GM18951 (cell line): ENCODE data around the gene OTC.

ENCODE experiments used
- POLR2A ChIP-seq: IDR thresholded peaks from 4 replicates; pipeline ENCODE4 v1.6.1; 2011; ENCODE audit warnings: mild to moderate bottlenecking; ENCODE audit not compliant: insufficient read length, insufficient read depth; ENCODE audit errors: extremely low read depth
- in situ Hi-C: fragments of 300-500 bp; cut with MboI; formaldehyde crosslinking; loops from one replicate; pipeline ENCODE4 v1.12.0; 2022; ENCODE audit warnings: low sequenced_read_pairs, mixed read lengths, inconsistent platforms; ENCODE audit not compliant: unreplicated experiment

Gene OTC

DNA sequence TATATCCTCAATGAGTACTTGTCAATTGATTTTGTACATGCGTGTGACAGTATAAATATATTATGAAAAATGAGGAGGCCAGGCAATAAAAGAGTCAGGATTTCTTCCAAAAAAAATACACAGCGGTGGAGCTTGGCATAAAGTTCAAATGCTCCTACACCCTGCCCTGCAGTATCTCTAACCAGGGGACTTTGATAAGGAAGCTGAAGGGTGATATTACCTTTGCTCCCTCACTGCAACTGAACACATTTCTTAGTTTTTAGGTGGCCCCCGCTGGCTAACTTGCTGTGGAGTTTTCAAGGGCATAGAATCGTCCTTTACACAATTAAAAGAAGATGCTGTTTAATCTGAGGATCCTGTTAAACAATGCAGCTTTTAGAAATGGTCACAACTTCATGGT, at the start of gene OTC:
Gene OTC, plus strand, starts transcription at position 243 of the 400 bp plus-strand sequence. Its CDS starts 93 bp downstream, at position 336.
- in situ Hi-C loops: no loop called here
- no peak for TF ChIP-seq POLR2A

DNA sequence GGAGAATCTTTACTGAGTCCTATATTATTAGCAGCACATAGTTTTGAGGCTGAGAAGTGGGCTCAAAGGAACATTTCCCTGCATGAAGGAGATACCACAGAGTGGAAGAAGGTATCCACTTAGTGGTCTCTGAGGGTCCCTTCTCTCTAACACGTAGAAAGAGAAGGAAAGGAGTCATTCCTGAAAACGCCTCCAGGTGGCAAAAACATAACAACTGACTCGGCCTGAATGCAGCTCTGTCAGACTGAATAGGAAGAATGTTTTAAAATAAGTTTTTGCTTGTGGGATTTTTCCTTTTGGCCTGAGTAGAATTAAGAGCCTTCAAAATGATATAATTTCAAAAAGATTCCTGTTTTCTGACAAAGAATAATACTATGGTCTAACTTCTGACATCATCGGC, 48.4 kb upstream of the OTC start:
- TF ChIP-seq POLR2A: no peak
- in situ Hi-C loops: no loop called here

DNA sequence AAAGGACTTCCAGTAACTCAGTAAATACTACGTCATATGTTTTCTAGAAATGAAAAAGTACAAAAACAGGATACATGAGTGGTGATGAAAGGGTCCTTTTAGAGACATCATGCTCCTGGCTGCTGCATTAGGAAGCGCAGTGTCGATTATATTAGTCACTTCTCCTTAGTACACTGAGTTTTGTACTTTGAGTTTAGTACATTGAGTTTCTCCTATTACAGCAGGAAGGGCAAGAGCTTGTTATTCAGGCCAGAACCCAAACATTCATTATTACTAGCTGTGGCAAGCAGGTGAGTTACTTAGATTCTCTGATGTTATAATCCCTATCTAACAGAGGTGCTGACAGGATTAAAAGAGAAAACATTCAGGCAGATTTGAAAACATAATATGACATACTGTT, 46.4 kb upstream of the OTC start:
- in situ Hi-C loops: no loop called here
- TF ChIP-seq POLR2A: no peak

- in situ Hi-C loops: no loop called here
- no peak for TF ChIP-seq POLR2A
Observed at GRCh38 chrX:38311743-38312142, 40.7 kb upstream of the OTC start.

- no peak for TF ChIP-seq POLR2A
- in situ Hi-C loops: no loop called here
Observed at GRCh38 chrX:38312436-38312835, 40.0 kb upstream of the OTC start.

- in situ Hi-C loops: no loop called here
- no peak for TF ChIP-seq POLR2A
Observed at GRCh38 chrX:38313190-38313589, 39.2 kb upstream of the OTC start.

DNA sequence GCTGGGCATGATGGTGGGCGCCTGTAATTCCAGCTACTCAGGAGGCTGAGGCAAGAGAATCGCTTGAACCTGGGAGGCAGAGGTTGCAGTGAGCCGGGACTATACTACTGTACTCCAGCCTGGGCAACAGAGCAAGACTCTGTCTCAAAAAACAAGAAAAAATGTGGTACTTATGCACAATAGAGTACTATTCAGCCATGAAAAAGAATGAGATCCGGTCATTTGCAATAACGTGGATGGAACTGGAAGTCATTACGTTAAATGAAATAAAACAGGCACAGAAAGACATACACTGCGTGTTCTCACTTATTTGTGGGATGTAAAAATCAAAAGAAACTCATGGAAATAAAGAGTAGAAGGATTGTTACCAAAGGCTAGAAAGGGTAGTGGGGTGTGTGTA, 37.2 kb upstream of the OTC start:
- in situ Hi-C loops: no loop called here
- TF ChIP-seq POLR2A: no peak

DNA sequence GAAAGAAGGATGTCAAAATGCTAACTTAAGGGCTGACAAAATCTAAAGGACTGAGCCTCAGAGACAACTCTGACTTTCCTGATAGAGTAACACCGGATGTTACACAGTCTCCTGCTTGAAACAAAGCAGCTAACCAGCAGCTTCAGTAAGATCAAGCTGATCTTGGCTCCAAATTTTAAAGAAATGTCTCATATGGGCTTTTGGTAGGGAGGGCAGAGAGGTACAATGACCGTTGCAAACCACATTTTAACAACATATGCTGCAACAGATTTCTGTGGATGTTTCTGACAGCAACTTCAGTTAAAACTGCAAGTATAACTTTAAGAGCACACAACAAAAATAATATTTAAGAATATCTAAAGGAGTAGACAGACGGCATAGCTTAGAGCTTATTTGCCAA, 34.2 kb upstream of the OTC start:
- no peak for TF ChIP-seq POLR2A
- in situ Hi-C loops: no loop called here

DNA sequence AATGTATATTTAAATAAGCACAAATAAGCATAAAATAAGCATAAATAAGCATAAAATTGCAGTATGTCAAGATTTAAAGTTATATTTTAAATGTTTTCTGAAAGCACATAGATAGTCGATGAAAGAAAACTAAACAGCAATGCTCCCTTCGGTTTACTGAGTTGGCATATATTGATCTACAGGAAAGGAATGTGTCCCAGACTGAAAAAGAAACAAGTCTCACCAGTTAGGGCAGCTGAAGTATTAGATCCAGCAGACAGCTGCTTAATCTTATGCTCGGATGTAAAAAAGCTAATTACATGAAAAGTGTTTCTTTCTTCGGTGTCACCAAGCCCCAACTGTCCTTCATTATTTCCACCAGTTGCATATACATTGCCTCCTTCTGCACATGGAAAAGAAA, 33.8 kb upstream of the OTC start:
- no peak for TF ChIP-seq POLR2A
- in situ Hi-C loops: no loop called here

DNA sequence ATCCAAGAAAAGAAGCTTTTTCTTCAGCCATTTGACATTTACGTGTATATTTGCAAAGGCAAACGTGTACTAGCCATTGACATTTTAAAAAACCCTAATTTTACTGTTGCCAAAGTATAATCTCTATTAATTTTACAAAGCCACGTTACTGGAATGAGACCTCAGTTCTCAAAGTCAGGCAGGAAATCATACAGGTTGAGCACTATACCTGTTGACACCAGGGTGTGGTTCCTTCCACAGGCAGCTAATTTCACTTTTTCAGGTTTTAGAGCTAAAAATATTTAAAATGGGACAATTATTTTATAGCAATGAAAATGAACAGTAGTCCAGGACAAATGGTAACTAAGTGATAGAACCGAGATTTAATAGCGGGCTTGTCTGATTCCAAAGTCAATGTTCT, 31.6 kb upstream of the OTC start:
- in situ Hi-C loops: no loop called here
- no peak for TF ChIP-seq POLR2A

DNA sequence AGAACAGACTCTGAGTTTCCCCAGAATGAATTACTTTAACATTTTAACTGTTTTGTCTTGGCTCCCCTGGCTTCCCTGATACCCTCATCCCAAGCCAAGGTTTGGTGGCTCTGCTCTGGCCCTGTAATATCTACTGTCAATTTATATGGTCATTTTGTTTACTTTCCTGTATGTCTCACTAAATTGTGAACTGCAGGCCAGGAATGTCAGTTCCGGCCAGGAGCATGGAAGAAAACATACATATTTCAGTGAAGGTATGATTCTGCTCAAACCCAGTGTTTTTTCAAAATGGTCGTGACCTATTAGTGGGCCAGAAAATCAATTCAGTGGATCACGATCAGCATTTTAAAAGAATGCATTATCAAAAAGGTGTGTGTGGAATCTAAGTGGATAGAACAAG, 26.3 kb upstream of the OTC start:
- in situ Hi-C loops: no loop called here
- TF ChIP-seq POLR2A: no peak

DNA sequence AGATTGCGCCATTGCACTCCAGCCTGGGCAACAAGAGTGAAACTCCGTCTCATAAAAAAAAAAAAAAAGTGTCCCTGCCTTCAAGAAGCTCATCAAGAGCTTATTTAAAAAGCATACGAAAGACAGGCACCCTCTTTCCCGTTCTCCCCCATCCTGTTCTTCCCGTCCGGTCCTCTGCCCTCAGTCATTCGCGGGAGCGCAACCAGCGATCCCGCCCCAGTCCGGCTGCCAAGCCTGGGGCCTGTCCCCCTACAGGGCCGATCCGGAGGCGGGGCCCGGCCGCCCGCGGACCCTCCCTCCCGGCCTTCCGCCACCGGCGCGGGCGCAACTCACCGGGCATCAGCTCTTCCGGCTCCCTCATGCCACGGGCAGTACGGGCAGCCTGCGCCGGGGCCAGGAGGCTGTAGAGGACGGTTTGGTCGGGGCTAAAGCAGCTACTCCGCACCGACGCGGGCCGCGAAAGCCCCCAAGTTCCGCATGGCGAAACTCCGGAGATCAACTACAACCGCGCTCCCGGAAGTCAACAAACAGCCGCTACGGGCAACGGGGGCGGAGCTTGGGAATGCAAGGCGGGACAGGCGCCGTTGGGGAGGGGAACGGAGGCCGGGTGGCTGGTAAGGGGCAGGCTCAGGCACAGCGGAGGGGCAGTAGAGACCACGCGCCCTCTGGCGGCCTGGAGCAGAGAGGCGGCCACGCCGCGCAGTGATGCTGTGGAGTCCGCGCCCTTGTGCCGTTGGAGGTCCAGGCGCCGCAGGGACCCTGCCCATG, 25.2 kb upstream of the OTC start, which contains the start of gene RPGR:
Gene RPGR, minus strand, starts transcription at position 503 of the 768 bp plus-strand sequence. Its CDS starts 142 bp downstream, at position 361.
- TF ChIP-seq POLR2A: peak; percentile 46
- in situ Hi-C loops: no loop called here

- in situ Hi-C loops: no loop called here
- TF ChIP-seq POLR2A: no peak
Observed at GRCh38 chrX:38327775-38328081, 24.7 kb upstream of the OTC start.

GRCh38 chrX:38332505-38332904, 19.9 kb upstream of the OTC start:
- in situ Hi-C loops: no loop called here
- TF ChIP-seq POLR2A: no peak

DNA sequence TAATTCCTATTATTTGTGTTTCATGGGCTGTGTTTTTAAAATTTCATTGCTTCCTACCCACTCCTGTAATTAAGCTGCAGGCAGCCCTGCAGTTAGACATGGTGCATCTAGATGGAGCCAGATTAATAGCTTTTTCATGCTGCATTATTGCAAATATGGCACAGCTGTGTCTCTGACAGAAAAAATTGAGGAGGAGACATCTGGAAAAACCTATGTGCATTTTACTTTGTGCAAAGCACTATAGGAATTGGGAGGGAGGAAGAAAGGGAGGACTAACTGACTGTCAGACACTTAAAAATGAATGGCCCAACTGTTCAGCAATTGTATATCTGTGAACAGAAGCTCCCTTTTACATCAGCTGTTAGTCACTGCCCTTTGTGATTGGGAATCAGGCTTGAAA, 17.0 kb upstream of the OTC start:
- TF ChIP-seq POLR2A: no peak
- in situ Hi-C loops: no loop called here

DNA sequence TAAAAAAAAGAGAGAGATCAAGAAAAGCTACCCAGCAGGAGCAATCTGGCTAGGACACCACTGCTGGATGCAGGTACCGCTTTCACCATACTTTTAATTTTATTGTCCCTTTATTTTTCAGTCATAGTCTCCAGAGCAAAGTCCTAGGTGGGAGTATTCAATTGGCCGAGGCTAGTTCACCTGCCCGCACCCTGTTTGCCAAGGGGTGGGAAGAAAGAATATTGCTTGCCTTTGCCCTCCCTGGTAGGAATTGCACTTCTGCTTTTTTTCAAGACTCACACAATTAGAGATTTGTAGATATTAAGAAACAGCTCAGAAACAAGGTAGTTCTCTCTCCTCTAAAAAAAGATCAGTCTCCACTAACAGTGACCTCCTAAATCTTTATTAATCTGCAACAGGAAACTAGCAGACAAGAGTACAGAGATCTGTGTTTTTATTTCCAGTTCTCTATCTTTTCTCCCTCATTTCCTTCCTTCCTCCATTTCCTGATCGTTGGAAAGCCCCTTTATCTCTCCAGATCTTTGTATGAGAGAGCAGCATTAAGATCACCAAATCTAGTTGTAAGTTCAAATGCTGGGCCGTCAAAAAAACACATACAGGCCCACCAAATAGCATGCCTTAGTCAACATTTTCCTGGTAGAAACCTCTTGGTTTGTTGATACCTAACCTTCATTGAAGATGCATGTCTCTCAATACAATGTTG, 15.7 kb upstream of the OTC start:
- in situ Hi-C loops: no loop called here
- no peak for TF ChIP-seq POLR2A
